GM23248 (cell line): ENCODE data around the gene PKD2L1. TPM values are rescaled to one million over a fixed set of nuclear protein-coding genes. Genes with fewer than 3 reads are reported as not detected.

ENCODE experiments used
- DNase-seq: peaks from one replicate; pipeline ENCODE4 v3.0.0-alpha.2; 2015
- H2AFZ ChIP-seq: fragments of 200-600 bp; sonication (generic); 2 replicates; pipeline ENCODE4 v1.6.1; 2016; ENCODE audit warnings: antibody characterized with exemption
- H3F3A ChIP-seq: fragments of 200-600 bp; sonication (generic); 2 replicates; pipeline ENCODE4 v1.6.1; 2016; ENCODE audit warnings: mild to moderate bottlenecking, antibody characterized with exemption, mixed run types; ENCODE audit not compliant: insufficient read depth
- H3K27ac ChIP-seq: fragments of 200-600 bp; sonication (generic); 2 replicates; pipeline ENCODE4 v1.5.1; 2016; ENCODE audit warnings: mild to moderate bottlenecking
- H3K27me3 ChIP-seq: fragments of 200-600 bp; sonication (generic); replicated peaks from 2 replicates; pipeline ENCODE4 v1.6.1; 2016; ENCODE audit warnings: mild to moderate bottlenecking; ENCODE audit not compliant: insufficient read depth
- H3K36me3 ChIP-seq: fragments of 200-600 bp; sonication (generic); 2 replicates; pipeline ENCODE4 v1.6.1; 2016; ENCODE audit warnings: low read depth, mild to moderate bottlenecking
- H3K4me1 ChIP-seq: fragments of 200-600 bp; sonication (generic); 2 replicates; pipeline ENCODE4 v1.6.1; 2016; ENCODE audit warnings: mild to moderate bottlenecking; ENCODE audit not compliant: insufficient read depth
- H3K4me2 ChIP-seq: fragments of 200-600 bp; sonication (generic); one replicate; pipeline ENCODE4 v1.6.1; 2016; ENCODE audit warnings: mild to moderate bottlenecking; ENCODE audit not compliant: unreplicated experiment
- H3K4me3 ChIP-seq: fragments of 200-600 bp; sonication (generic); 2 replicates; pipeline ENCODE4 v1.5.1; 2016; ENCODE audit warnings: mild to moderate bottlenecking
- H3K79me2 ChIP-seq: fragments of 200-600 bp; sonication (generic); 2 replicates; pipeline ENCODE4 v1.6.1; 2016; ENCODE audit warnings: mild to moderate bottlenecking; ENCODE audit not compliant: insufficient read depth
- H3K9ac ChIP-seq: fragments of 200-600 bp; sonication (generic); 2 replicates; pipeline ENCODE4 v1.6.1; 2016; ENCODE audit warnings: mild to moderate bottlenecking
- H3K9me2 ChIP-seq: fragments of 200-600 bp; sonication (generic); 2 replicates; pipeline ENCODE4 v1.6.1; 2016; ENCODE audit warnings: mixed run types, mild to moderate bottlenecking, moderate library complexity; ENCODE audit not compliant: insufficient read depth
- H3K9me3 ChIP-seq: fragments of 200-600 bp; sonication (generic); one replicate; pipeline ENCODE4 v1.6.1; 2017; ENCODE audit warnings: low read depth
- H4K20me1 ChIP-seq: fragments of 200-600 bp; sonication (generic); 2 replicates; pipeline ENCODE4 v1.6.0; 2016; ENCODE audit not compliant: insufficient read depth
- EZH2 ChIP-seq: fragments of 200-600 bp; sonication (generic); IDR thresholded peaks from 2 replicates; pipeline ENCODE4 v1.6.1; 2018; ENCODE audit warnings: antibody characterized with exemption, mild to moderate bottlenecking; ENCODE audit not compliant: insufficient read depth, poor library complexity, severe bottlenecking
- EZH2phosphoT487 ChIP-seq: fragments of 200-600 bp; sonication (generic); IDR thresholded peaks from 2 replicates; pipeline ENCODE4 v1.6.1; 2018; ENCODE audit warnings: antibody characterized with exemption, moderate library complexity, mild to moderate bottlenecking, low read depth; ENCODE audit not compliant: insufficient read depth
- WGBS, 2 experiments: methylation state at CpG; one replicate each; pipeline ENCODE4 v1.1.6; 2015 to 2017; ENCODE audit warnings: low lambda C conversion rate in 2 of 2, low coverage in 1 of 2; ENCODE audit errors: missing lambda C conversion rate in 2 of 2; 5-methylcytosine and 5-hydroxymethylcytosine counted together
- in situ Hi-C: fragments of 300-500 bp; cut with MboI; formaldehyde crosslinking; loops from 2 replicates; pipeline ENCODE4 v1.15.0; 2020
- polyA plus RNA-seq: library from polyadenylated mRNA; unstranded; fragments of >200 nt; fragmentation: Nextera tagmentation; extraction: Ambion mirVana; gene quantifications from 2 replicates; pipeline ENCODE4 v1.2.1, GENCODE V29; 2016
- total RNA-seq: library from RNA; depleted of rRNA; stranded (reverse); fragments of >200 nt; shearing (Covaris generic); gene quantifications from 2 replicates; pipeline ENCODE4 v1.2.3, GENCODE V29; 2014

PKD2L1 gene
- total and polyA plus RNA-seq, 2 experiments from 2014 or later, result not detected

GRCh38 chr10:100291356-100291755, 38.7 kb downstream of the PKD2L1 start:
- in situ Hi-C loops, result no loop called here
- no peaks in the 10 kb centered on the region for H3K79me2 ChIP-seq

GRCh38 chr10:100289641-100290040, 40.4 kb downstream of the PKD2L1 start:
- TF ChIP-seq EZH2phosphoT487 (no peak), EZH2 (no peak)
- Histone ChIP-seq H3K4me3 (no peak overlapping the region), H3K36me3 (no peaks in the 10 kb centered on the region), H3K4me2 (no peak overlapping the region), H3K9me3 (no peaks in the 10 kb centered on the region), H3K27ac (no peak overlapping the region), H3K9ac (no peak overlapping the region), H3K9me2 (no peaks in the 10 kb centered on the region), H3K79me2 (peaks cover 12% of the 10 kb centered on the region), H4K20me1 (no peaks in the 10 kb centered on the region), H2AFZ (no peak overlapping the region), H3F3A (peaks cover 23% of the 10 kb centered on the region), H3K4me1 (peaks cover 15% of the 10 kb centered on the region), H3K27me3 (no peaks in the 10 kb centered on the region)
- whole genome bisulfite sequencing, 2 experiments, result 71 to 77% methylated on average over 2 of the region's 2 CpGs
- in situ Hi-C loops, result no loop called here
- DNase-seq, result no peak

More at GRCh38 chr10:100291356-100291755, 38.7 kb downstream of the PKD2L1 start:
- no peak overlapping the region for H3K27ac ChIP-seq
- H4K20me1 ChIP-seq, result no peaks in the 10 kb centered on the region
- DNase-seq, result peak; percentile 5
- peaks cover 12% of the 10 kb centered on the region for H3F3A ChIP-seq
- no peak overlapping the region for H3K4me3 ChIP-seq
- peaks cover 5% of the 10 kb centered on the region for H3K4me1 ChIP-seq
- TF ChIP-seq EZH2phosphoT487, result no peak
- no peak for TF ChIP-seq EZH2
- H3K9me3 ChIP-seq, result no peaks in the 10 kb centered on the region
- H3K9ac ChIP-seq, result no peak overlapping the region
- WGBS, 2 experiments, result 67% methylated on average over 3 of the region's 3 CpGs
- H3K36me3 ChIP-seq, result no peaks in the 10 kb centered on the region
- H3K27me3 ChIP-seq, result no peaks in the 10 kb centered on the region; the same call in 1 of the 2 replicates
- no peak overlapping the region for H3K4me2 ChIP-seq
- H3K9me2 ChIP-seq, result no peaks in the 10 kb centered on the region
- no peak overlapping the region for H2AFZ ChIP-seq

GRCh38 chr10:100288196-100288595, 41.8 kb downstream of the PKD2L1 start:
- 92 to 97% methylated on average over 5 of the region's 5 CpGs for WGBS, 2 experiments
- H3K79me2 ChIP-seq, result peaks cover 26% of the 10 kb centered on the region
- no peak overlapping the region for H3K4me2 ChIP-seq
- no peak overlapping the region for H3K9ac ChIP-seq
- no peak for DNase-seq
- no peaks in the 10 kb centered on the region for H4K20me1 ChIP-seq
- peaks cover 23% of the 10 kb centered on the region for H3F3A ChIP-seq
- in situ Hi-C loops, result no loop called here
- no peaks in the 10 kb centered on the region for H3K9me2 ChIP-seq
- peaks cover 28% of the 10 kb centered on the region for H3K4me1 ChIP-seq
- no peaks in the 10 kb centered on the region for H3K27me3 ChIP-seq
- H3K36me3 ChIP-seq, result peaks cover 12% of the 10 kb centered on the region; the same call in 1 of the 2 replicates
- TF ChIP-seq EZH2 (no peak), EZH2phosphoT487 (no peak)
- no peaks in the 10 kb centered on the region for H3K9me3 ChIP-seq
- no peak overlapping the region for H3K27ac ChIP-seq
- no peak overlapping the region for H2AFZ ChIP-seq
- no peak overlapping the region for H3K4me3 ChIP-seq

GRCh38 chr10:100287756-100288155, 42.3 kb downstream of the PKD2L1 start:
- Histone ChIP-seq H3K79me2 (peaks cover 31% of the 10 kb centered on the region), H4K20me1 (no peaks in the 10 kb centered on the region), H3K4me1 (peaks cover 31% of the 10 kb centered on the region), H3K4me2 (no peak overlapping the region), H3K9me2 (no peaks in the 10 kb centered on the region), H2AFZ (no peak overlapping the region), H3K9ac (no peak overlapping the region), H3K27ac (no peak overlapping the region), H3K36me3 (peaks cover 15% of the 10 kb centered on the region; the same call in 1 of the 2 replicates), H3K4me3 (no peak overlapping the region), H3K9me3 (no peaks in the 10 kb centered on the region), H3F3A (peaks cover 23% of the 10 kb centered on the region), H3K27me3 (no peaks in the 10 kb centered on the region)
- no peak for DNase-seq
- WGBS, 2 experiments, result 97 to 100% methylated on average over 6 of the region's 6 CpGs
- no peak for TF ChIP-seq EZH2phosphoT487
- no peak for TF ChIP-seq EZH2
- in situ Hi-C loops, result no loop called here
